Glutamatergic neuron (in vitro differentiated cells): Measurements from ENCODE around the gene MCTP2. TPM values are rescaled to one million over a fixed set of nuclear protein-coding genes. Genes with fewer than 3 reads are reported as not detected.
"Not testable (repeated sequence)": the region's sequence is repeated elsewhere in the genome, so short reads cannot be mapped to it uniquely, and the experiment has no call there.

Experiments
- DNase-seq: peaks from one replicate; pipeline ENCODE4 v3.0.0; 2022
- H3K27ac Mint-ChIP-seq: one replicate; pipeline ENCODE4 v1.8.0; 2020; ENCODE audit warnings: mild to moderate bottlenecking, mixed read lengths, inconsistent platforms; ENCODE audit not compliant: unreplicated experiment
- H3K27me3 Mint-ChIP-seq: one replicate; pipeline ENCODE4 v1.8.0; 2020; ENCODE audit warnings: mild to moderate bottlenecking, moderate library complexity, mixed read lengths, inconsistent platforms; ENCODE audit not compliant: unreplicated experiment
- H3K36me3 Mint-ChIP-seq: one replicate; pipeline ENCODE4 v1.8.0; 2020; ENCODE audit warnings: mild to moderate bottlenecking, mixed read lengths, inconsistent platforms; ENCODE audit not compliant: unreplicated experiment
- H3K4me1 Mint-ChIP-seq: one replicate; pipeline ENCODE4 v1.8.0; 2020; ENCODE audit warnings: mild to moderate bottlenecking, low read depth, mixed read lengths, inconsistent platforms; ENCODE audit not compliant: unreplicated experiment
- H3K4me3 Mint-ChIP-seq: one replicate; pipeline ENCODE4 v1.8.0; 2020; ENCODE audit warnings: mild to moderate bottlenecking, mixed read lengths, inconsistent platforms; ENCODE audit not compliant: unreplicated experiment
- H3K9me3 Mint-ChIP-seq: one replicate; pipeline ENCODE4 v1.8.0; 2020; ENCODE audit warnings: mild to moderate bottlenecking, moderate library complexity, mixed read lengths, inconsistent platforms; ENCODE audit not compliant: unreplicated experiment
- CTCF ChIP-seq: fragments of 200-600 bp; sonication (generic); IDR thresholded peaks from one replicate; pipeline ENCODE4 v1.5.0; 2021; ENCODE audit not compliant: partially characterized antibody, unreplicated experiment
- total RNA-seq: library from RNA; stranded (reverse); fragmentation: NEBNext Ultra II Directional; extraction: Animal tissue kit (Norgen Biotek cat#: 25700); gene quantifications from one replicate; pipeline ENCODE4 v1.2.1, GENCODE V29; 2021; ENCODE audit not compliant: unreplicated experiment

The MCTP2 gene
- total RNA-seq, 1 donor from 2014 or later: 0.44 TPM

DNA sequence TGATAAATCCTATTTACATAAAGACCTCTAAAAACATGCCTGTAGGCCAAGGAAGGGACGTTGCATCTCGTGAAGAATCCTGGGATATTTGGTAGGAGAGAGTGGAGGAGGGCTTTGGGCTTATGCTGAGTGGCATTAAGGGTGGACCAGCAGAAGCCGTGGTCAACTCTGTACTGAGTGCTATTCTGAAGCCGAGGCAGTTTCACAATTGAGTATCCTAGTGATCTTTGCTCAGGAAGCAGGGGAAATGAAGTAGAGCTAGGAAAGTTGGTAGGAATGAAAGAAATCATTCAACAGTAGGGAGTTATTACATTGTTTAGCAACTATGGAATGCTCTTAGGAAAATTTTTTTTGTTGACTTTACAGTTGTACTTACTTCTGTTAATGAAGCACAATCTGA is 24.2 kb downstream of the MCTP2 start:
- no peak for DNase-seq
- TF ChIP-seq CTCF: no peak
- Mint-ChIP-seq H3K4me1 (no peaks in the 10 kb centered on the region), H3K27ac (no peak overlapping the region), H3K27me3 (no peaks in the 10 kb centered on the region), H3K9me3 (peaks cover 2% of the 10 kb centered on the region), H3K36me3 (no peaks in the 10 kb centered on the region), H3K4me3 (no peak overlapping the region)

DNA sequence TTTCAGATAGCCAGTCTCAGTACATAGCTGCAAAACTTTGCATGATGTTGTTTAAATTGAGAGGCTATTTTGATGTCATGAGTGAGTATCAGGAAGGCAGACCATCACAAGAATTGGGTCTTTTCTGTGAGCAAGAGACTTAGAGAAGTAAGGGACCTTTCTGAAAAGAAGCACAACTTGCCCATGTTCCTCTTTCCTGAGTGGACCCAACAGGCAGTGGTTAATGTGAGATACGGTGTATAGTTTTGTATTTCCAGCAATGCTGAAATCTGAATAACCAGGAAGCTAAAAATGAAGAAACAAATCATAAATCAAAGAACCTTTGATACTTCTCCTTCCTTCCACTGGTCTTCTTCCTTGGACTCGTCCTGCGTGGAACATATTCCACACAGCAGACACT is 25.1 kb downstream of the MCTP2 start:
- no peaks in the 10 kb centered on the region for H3K4me1 Mint-ChIP-seq
- H3K27ac Mint-ChIP-seq: no peak overlapping the region
- H3K4me3 Mint-ChIP-seq: no peak overlapping the region
- no peaks in the 10 kb centered on the region for H3K27me3 Mint-ChIP-seq
- no peaks in the 10 kb centered on the region for H3K36me3 Mint-ChIP-seq
- TF ChIP-seq CTCF: no peak
- no peak for DNase-seq
- peaks cover 4% of the 10 kb centered on the region for H3K9me3 Mint-ChIP-seq

GRCh38 chr15:94257776-94258175 is 26.4 kb downstream of the MCTP2 start:
- not testable (repeated sequence) for H3K4me1 Mint-ChIP-seq, H3K4me3 Mint-ChIP-seq, H3K27me3 Mint-ChIP-seq, H3K36me3 Mint-ChIP-seq, H3K9me3 Mint-ChIP-seq, DNase-seq, H3K27ac Mint-ChIP-seq

DNA sequence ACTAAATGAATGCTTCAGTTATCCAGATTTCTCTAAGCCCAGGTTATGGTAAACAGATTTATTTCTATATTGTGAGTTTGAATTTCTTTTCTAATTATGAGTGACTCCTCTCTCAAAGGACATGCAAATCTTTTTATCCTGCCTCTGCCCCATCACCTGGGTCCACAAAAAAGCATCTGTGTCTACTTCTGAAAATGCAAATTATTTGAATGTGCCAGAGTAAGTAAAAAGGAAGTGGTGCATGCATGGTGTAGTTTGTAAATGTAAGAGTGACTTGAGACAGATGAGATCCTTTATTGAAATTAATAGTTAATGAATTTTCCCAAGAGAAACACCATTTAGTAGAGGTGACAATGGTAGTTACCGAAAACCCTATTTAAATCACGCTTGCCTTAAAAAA is 26.9 kb downstream of the MCTP2 start:
- no peak overlapping the region for H3K4me3 Mint-ChIP-seq
- no peaks in the 10 kb centered on the region for H3K4me1 Mint-ChIP-seq
- no peak overlapping the region for H3K27ac Mint-ChIP-seq
- no peaks in the 10 kb centered on the region for H3K27me3 Mint-ChIP-seq
- no peaks in the 10 kb centered on the region for H3K36me3 Mint-ChIP-seq
- no peak for DNase-seq
- peaks cover 2% of the 10 kb centered on the region for H3K9me3 Mint-ChIP-seq
- no peak for TF ChIP-seq CTCF

- H3K27ac Mint-ChIP-seq: no peak overlapping the region
- DNase-seq: no peak
- no peak for TF ChIP-seq CTCF
Observed at GRCh38 chr15:94259121-94259751, 27.9 kb downstream of the MCTP2 start.

More at GRCh38 chr15:94259121-94259751, 27.9 kb downstream of the MCTP2 start:
- no peaks in the 10 kb centered on the region for H3K36me3 Mint-ChIP-seq
- H3K9me3 Mint-ChIP-seq: peaks cover 4% of the 10 kb centered on the region
- H3K4me3 Mint-ChIP-seq: no peak overlapping the region
- H3K27me3 Mint-ChIP-seq: no peaks in the 10 kb centered on the region
- H3K4me1 Mint-ChIP-seq: no peaks in the 10 kb centered on the region
